ENCODE data around the gene BCS1L.

BCS1L gene

DNA sequence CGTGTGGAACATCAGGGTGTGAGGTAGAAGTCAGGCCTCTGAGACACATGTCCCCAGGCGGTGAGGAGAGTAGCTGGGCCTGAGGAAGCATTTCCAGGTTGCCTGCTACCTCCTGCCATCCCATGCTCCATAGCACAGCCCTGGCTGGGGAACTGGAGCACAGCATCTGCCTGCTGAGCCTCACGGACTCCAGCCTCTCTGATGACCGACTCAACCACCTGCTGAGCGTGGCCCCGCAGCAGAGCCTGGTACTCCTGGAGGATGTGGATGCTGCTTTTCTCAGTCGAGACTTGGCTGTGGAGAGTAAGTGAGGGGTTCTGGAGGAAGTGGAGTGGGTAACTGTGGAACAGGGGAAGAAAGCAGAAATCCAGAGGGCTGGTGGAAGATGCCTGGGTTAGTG lies 2.9 kb downstream of the BCS1L start:
- DNase-seq: no peak

DNA sequence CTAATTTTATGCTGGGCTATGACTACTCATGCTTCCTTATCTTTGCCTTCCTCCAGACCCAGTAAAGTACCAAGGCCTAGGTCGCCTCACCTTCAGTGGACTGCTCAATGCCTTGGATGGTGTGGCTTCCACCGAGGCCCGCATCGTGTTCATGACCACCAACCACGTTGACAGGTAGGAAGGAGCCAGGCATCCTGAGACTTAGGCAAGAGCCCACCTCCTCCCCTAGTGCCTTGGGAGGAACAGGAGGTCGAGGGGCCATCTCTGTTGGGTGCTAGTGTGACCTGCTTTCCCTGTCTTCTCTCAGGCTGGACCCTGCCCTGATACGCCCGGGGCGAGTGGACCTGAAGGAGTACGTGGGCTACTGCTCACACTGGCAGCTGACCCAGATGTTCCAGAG lies 3.3 kb downstream of the BCS1L start:
- no peak for DNase-seq

GRCh38 chr2:218663901-218664300 lies 4.4 kb downstream of the BCS1L start:
- no peak for DNase-seq

DNA sequence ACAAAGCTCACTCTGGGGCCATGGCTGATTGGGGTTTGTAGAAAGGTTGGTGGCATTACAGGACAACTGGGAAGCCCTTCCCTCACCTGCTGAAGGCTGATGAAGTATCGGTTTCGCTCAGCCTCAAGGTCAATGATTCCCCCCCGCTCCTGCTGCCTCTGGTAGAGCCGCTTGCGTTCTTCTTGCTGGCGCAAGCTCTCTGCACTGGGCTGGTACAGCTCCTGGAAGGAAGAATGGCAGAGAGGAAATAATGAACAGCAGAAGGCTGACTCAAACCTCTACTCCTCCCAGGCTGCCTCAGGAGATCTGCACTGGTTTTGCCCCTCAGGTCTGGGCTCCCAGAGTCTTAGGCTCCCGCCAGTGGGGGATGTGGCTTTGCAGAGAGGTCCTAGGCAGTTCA lies 5.2 kb downstream of the BCS1L start:
- DNase-seq: no peak

DNA sequence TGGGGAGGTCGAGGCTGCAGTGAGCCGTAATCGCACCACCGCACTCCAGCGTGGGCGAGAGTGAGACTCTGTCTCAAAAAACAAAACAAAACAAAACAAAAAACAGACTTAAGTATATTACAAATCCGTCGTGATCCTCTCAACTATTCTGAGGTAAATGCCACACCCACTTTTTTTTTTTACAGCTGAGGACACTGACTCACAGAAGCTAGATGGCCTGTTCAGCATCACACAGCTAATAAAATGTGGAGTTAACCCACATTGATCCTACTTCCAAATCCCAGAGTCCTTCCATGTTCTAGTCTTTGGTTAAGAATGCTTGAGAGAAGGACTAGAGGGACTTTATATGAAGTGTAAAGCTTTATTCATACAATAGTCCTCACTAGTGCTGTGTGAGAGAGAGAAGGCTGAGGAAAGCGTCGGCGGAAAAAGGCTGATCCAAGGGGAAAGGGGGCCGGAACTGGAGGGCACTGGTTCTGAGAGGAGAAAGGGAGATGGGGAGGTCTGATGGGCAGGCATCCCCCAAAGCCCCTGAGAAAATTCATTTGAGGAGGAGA lies 11.7 kb downstream of the BCS1L start:
- no peak for DNase-seq

DNA sequence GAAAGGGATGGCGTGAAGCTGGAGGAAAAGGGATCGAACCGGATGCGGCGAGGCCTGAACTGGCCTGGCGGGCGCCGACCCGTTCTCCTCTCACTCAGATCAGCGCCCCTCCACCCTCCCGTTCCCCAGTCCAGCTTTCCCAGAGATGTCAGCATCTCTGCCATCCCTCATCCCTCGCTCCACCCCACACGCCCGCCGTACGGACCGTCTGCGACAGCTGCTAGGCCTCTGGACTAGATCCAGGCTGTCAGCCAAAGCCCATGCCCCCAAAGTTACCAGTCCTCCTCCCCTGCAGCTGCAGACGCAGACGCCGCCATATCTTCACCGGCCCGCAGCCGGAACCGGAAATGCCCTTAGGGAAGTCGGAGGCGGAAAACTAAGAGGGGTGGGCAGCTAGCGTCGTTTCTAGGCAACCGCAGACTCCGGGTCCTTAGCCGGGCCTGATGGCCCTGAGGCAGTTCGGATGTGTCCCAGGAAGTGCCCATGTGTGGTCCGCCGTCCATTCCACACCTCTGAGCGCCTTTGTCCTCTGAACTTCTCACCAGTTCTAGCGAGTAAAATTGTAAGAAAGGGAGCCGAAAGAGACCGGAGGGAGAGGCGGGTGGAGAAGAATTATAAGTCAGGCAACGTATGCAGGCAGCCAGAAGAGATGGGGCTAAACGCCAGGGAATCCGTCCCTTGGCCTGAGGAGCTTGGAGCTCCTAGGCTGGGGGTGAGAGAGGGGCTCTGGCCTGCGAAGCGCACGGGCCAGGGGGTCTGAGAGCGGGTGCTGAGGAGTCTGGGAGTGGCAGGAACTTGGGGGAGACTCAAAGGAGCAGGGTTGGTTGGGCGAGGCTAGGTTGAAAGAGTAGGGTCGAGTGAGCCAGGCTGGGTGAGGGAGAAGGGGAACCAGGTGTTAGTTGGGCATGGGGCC lies 12.4 kb downstream of the BCS1L start, which contains the start of the genes RNF25 and STK36:
RNF25 (minus strand) TSS at position 349 of the 913 bp plus-strand sequence; CDS start at position 317, 32 bp downstream.
STK36 (plus strand) TSS at position 433 of the 913 bp plus-strand sequence. CDS start 744 bp downstream, outside the sequence.
- DNase-seq: peak; percentile 54

DNA sequence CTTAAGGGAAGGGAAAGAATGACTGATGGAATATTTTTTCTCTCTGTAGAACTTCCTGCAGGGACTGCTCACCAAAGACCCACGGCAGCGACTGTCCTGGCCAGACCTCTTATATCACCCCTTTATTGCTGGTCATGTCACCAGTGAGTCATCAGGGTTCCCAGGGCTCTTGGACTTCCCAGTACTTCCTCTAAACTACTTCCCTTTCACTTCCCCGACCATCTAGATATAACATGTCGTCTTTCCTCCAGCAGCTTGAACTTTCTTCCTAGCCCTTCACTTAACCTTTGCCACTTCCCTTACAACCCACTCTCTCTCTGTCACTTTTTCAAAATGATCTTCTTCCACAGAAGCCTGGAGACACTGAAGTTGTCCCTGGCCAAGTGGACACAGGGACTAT lies 19.6 kb downstream of the BCS1L start:
- no peak for DNase-seq

DNA sequence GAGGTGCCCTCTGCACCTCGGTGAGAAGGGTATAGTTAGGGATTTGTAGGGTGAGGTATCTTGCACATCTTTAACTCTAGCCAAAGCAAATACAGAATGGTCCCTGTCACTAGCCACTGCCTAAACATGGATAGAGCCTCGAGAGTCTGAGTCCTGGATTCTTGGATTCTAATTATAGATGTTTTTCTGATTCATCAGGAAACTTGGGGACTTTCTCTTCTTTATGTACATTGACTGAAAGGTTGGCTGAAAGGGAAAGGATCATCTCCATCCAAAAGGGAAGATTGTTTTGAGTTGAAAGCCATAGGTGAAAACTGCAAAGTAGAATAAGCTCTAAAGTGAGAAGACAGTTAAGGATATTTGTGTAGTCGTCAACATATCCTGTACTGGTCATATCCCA lies 20.6 kb downstream of the BCS1L start:
- no peak for DNase-seq

- DNase-seq: peak; percentile 46
Observed at GRCh38 chr2:218687400-218688060, 28.0 kb downstream of the BCS1L start.

- no peak for DNase-seq
Observed at GRCh38 chr2:218691234-218691633, 31.8 kb downstream of the BCS1L start.

DNA sequence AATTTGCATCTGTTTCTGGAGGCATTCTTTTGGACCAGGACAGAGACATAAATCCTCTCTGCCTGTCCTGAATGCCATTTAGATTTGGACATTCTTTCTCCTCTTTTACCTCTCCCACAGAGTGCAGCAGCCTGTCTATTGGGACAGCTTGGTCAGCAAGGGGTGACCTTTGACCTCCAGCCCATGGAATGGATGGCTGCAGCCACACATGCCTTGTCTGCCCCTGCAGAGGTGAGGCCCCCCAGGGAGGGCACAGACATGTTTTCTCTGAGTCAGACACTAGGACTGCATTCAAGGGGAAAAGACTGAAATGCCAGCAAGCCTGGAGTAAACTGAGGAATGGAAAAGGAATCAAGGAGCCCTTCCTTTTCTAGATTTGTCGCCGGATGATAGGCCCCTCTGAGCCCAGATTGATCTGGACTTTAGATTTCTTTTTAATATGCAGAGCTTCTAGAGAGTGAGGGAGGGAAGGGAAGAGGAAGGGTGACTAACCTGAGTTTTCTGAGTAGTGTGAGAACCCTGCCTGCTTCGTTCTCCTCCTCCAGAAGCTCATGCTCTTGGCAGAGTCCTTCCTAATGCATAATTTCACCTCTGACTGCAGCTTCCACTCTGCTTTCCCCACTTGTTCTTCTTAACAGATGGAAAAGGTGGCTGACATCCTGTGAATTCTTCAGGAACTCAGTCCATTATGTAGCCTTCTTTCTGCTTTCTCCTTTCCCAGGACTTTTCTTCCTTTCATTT lies 35.1 kb downstream of the BCS1L start:
- DNase-seq: no peak

- DNase-seq: no peak
Observed at GRCh38 chr2:218698885-218699284, 39.4 kb downstream of the BCS1L start.

GRCh38 chr2:218701806-218702205 lies 42.3 kb downstream of the BCS1L start:
- no peak for DNase-seq

GRCh38 chr2:218703341-218703740 lies 43.9 kb downstream of the BCS1L start:
- DNase-seq: no peak

GRCh38 chr2:218708086-218708485 lies 48.6 kb downstream of the BCS1L start:
- no peak for DNase-seq

DNA sequence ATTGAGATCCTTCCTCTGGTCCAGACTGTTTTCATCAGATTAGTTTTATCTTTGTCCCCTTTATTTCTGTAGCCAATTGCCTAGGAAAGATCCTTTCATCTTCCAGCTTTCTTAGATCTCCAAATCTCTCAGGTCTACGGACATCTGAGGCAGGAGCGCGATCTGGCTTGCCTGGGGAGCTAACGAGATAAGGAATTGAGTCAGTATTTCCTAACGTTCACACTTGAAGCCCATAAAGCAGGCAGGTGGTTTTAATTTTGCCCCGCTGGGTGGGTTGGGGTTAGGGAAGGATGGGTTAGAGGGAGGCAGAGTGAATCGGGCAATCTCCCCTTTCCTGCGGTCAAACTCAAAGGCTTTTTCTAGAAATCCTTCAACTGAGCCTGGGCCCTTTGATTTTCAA lies 50.4 kb downstream of the BCS1L start:
- no peak for DNase-seq

GRCh38 chr2:218710334-218710686 lies 50.8 kb downstream of the BCS1L start:
- DNase-seq: no peak

DNA sequence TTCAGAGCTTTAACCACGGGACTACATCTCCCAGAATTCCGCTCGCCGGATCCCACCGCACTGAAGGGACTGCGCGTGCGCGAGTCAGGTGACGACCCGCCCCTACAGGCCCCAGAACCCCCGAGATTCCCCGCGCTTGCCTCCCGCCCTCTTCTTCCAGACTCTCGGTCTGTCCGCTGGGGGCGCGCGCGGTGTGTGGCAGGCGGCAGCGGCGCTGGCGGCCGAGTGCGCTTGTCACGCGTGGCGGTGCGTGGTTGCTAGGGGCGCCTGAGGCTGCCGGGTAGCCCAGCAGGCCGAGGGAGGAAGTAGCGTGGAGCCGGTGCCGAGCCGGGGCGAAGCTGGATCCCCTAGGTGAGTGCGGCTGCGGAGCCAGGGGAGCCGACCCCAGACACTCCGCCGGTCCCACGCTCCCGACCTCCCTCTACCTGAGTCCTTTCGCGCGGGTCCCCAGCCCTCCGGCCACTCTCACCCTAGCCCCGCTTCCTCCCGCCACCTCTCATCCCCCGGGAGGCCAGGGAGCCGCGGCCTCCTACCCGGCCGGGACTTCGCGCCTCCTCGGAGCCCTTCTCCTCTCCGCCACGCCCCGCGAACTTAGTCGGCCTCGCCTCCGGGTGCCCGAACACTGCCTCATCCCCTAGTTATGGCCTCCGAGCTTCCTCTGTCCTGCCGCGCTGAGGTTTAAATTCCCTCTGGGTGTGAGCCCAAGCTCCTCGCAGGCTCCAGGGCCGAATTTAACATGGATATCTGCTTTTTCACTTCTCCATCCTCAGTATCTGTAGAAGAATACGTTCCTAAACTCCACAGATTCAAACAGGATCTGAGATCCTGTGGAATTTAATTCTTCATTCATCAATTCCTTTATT lies 51.4 kb downstream of the BCS1L start, which contains the start of gene TTLL4:
TTLL4 (plus strand) TSS at position 149 of the 863 bp plus-strand sequence. CDS start 26,842 bp downstream, outside the sequence.
- peak; percentile 70 for DNase-seq

DNA sequence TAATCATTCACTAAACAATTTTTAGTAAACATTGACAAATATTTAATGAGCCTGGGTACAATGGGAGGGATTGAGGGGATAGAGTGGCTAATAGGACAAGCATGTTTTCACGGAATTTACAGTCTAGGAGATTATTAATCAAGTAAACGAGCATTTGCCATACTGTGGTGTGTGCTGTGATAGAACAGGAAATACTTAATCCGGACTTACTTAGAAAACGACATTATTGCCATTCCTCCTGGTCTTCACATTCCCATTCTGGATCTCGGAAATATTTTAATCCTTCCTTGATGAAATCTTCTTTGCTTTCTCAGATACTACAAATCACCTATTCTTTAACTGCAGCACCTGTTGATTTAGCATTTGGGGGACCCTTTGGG lies 52.1 kb downstream of the BCS1L start:
- DNase-seq: peak; percentile 3
